Subcutaneous abdominal adipose tissue (tissue), 5 donors: ENCODE results near the gene KCNMA1.
"Not testable (repeated sequence)": the region's sequence is repeated elsewhere in the genome, so short reads cannot be mapped to it uniquely, and the experiment has no call there.

ENCODE experiments used
- H3K27ac ChIP-seq: one replicate; pipeline ENCODE4 v1.7.0; 2013; ENCODE audit warnings: low read depth, mild to moderate bottlenecking, inconsistent platforms, low read length, moderate library complexity
- H3K27me3 ChIP-seq, 5 donors: one replicate each; pipeline ENCODE4 v1.7.0; 2013; ENCODE audit warnings: low read length in 5 of 5, inconsistent platforms in 1 of 5; ENCODE audit not compliant: control insufficient read depth in 5 of 5, insufficient read depth in 4 of 5
- H3K36me3 ChIP-seq, 5 donors: one replicate each; pipeline ENCODE4 v1.7.0; 2013; ENCODE audit warnings: low read length in 5 of 5; ENCODE audit not compliant: control insufficient read depth in 5 of 5, insufficient read depth in 5 of 5
- H3K4me1 ChIP-seq, 5 donors: one replicate each; pipeline ENCODE4 v1.7.0; 2013; ENCODE audit warnings: low read length in 5 of 5, mild to moderate bottlenecking in 3 of 5, moderate library complexity in 1 of 5; ENCODE audit not compliant: control insufficient read depth in 5 of 5, insufficient read depth in 5 of 5
- H3K4me3 ChIP-seq, 5 donors: one replicate each; pipeline ENCODE4 v1.7.0; 2013; ENCODE audit warnings: low read length in 5 of 5, low read depth in 1 of 5
- H3K9ac ChIP-seq, 5 donors: one replicate each; pipeline ENCODE4 v1.7.0; 2013; ENCODE audit warnings: low read length in 5 of 5, mild to moderate bottlenecking in 4 of 5, moderate library complexity in 3 of 5
- H3K9me3 ChIP-seq, 5 donors: one replicate each; pipeline ENCODE4 v1.7.0; 2013; ENCODE audit warnings: low read length in 5 of 5; ENCODE audit not compliant: control insufficient read depth in 5 of 5
- donor health status: healthy.
- donor health status: healthy.
- donor health status: healthy.
- donor health status: healthy.
- donor health status: healthy.

The KCNMA1 gene

DNA sequence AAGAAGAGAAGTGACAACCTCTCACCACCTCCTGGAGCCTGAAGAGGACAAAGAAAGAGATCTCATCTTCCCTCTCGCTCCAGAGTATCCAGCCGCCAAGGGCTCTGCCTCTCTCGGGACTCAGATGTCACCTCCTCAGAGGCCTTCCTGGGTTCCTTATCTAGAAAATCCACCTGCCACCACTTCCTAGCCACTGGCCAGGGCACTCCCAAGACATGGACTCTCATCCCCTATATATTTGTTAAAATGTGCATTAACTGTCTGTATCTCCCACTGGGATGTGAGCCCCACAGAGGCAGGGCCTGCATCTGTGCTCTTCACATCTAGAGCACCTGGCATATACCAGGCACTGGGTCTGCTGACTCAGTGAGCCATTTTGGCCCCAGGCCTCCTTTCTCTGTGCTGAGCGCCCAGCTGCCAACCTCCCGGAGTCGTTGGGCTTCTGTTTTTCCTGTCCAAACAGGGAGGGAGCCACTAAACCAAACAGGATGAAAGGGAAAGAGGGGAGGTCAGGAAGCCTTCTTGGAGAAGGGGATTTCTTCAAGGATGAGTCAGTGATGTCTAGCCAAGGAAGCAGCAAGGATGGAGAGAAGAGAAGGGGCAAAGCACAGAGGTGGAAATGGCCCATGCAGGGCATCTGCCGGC is 58.9 kb downstream of the KCNMA1 start:
- Histone ChIP-seq H3K27me3 (no peaks in the 10 kb centered on the region), H3K9me3 (no peaks in the 10 kb centered on the region), H3K4me1 (no peaks in the 10 kb centered on the region), H3K4me3 (no peak overlapping the region), H3K9ac (no peak overlapping the region), H3K36me3 (no peaks in the 10 kb centered on the region), H3K27ac (no peak overlapping the region)

DNA sequence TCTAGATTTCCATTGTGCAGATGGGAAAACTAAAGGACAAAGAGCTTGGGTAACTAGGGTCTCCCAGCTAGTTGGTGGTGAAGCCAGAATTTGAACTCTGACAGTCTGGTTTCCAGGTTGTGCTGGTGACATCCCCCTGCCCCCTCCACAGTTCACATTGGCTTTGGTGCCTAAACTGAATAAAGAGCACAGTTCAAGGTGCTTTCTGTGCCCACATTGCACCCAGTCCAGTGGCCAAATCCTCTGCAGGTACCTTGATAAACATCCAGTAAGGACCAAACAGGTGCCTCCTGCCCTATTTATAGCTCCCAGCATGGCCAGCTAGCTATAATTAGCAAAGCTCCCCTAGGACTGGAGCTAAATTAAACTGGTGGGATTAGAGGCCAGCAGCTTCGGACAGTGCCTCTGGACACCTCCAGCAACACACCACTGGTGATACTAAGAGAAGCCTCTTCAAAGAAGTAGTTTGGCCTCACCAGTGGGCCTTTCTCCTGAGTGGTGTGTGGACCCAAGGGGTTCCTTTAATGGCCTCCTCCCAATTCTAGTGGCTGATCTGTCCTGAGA is 59.9 kb downstream of the KCNMA1 start:
- Histone ChIP-seq H3K4me3 (no peak overlapping the region), H3K27ac (no peak overlapping the region), H3K27me3 (no peaks in the 10 kb centered on the region), H3K9ac (no peak overlapping the region), H3K4me1 (no peaks in the 10 kb centered on the region), H3K36me3 (no peaks in the 10 kb centered on the region), H3K9me3 (no peaks in the 10 kb centered on the region)

DNA sequence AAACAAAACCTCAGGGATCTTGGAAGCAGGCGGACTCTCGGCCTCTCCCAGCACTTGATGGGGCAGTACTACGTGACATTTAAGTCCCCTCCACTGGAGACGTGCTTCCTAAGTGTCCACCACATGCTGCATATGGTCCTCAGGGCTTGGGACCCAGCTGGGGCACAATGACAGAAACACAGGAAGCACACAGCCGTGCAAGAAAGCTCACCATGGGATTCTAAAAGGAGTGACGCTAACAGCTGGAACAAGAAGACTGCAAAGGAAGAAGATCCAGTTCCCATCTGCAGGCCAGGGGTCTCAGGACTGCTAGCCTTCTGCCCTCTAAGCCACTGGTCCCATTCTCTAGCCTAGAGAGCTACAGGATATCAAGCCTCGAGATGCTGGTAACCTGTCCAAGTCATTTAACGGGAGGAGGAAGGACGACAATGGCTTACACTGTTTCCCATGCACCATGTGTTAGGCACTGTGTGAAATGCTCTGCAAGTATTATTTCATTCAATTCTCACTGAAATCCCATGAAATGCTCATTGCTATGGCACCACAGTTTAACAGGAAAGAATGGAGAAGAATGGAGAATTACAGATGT is 61.1 kb downstream of the KCNMA1 start:
- Histone ChIP-seq H3K27ac (no peak overlapping the region), H3K27me3 (no peaks in the 10 kb centered on the region), H3K4me1 (no peaks in the 10 kb centered on the region), H3K9ac (no peak overlapping the region), H3K4me3 (no peak overlapping the region), H3K36me3 (no peaks in the 10 kb centered on the region), H3K9me3 (no peaks in the 10 kb centered on the region)

DNA sequence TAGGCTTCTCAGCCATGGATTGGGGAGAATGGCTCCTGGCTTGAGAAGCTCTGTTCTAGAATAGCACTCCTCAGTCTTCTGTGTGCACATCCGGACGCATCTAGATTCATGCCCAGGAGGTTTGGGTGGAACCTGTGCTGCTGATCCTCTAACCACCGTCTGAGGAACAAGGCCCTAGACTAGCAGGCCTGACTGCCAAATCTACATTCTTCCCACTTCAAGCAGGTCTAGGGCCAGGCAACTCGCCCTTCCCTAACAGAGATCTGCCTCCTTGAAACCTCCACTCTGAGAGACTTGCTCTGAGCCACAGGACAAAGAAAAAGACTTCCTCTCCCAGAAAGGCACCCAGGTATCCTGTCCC is 61.6 kb downstream of the KCNMA1 start:
- no peaks in the 10 kb centered on the region for H3K9me3 ChIP-seq
- no peaks in the 10 kb centered on the region for H3K27me3 ChIP-seq
- no peak overlapping the region for H3K4me3 ChIP-seq
- H3K27ac ChIP-seq, result no peak overlapping the region
- H3K36me3 ChIP-seq, result no peaks in the 10 kb centered on the region
- H3K4me1 ChIP-seq, result no peaks in the 10 kb centered on the region
- no peak overlapping the region for H3K9ac ChIP-seq

DNA sequence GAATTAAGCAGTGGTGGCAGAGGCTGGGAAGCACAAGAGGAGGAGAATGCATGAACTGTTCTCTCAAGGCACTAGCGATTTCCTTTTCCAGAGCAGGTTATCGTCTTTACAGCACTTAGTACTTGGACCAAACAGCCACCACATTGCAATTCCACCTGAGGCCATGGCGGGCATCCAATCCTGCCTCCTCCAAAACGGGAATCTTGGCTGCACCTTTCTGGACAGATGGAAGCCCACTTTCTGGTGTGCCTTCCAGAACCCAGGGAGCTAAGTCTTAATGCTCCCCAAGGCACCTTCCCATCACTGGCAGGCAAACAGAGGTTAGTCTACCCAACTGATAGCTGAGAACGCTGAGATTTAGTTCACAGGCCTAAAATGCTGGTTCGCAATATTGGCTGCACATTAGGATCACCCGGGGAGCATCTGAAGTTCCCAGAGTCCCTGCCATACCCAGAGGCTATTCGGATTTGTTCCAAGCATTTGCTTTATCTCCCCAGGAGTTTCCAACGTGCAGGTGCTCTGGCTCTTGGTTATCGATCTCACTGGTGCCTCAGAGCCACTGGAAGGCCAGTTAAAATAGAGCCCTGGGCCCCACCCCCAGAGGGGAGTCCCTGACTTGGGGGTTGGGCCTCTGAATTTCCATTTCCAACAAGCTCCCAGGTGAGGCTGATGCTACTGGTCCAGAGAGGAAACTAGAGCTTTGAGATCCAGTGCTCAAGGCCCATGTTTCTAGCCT is 62.2 kb downstream of the KCNMA1 start:
- Histone ChIP-seq H3K4me1 (no peaks in the 10 kb centered on the region), H3K9ac (no peak overlapping the region), H3K27me3 (no peaks in the 10 kb centered on the region), H3K4me3 (no peak overlapping the region), H3K9me3 (no peaks in the 10 kb centered on the region), H3K27ac (no peak overlapping the region), H3K36me3 (no peaks in the 10 kb centered on the region)

DNA sequence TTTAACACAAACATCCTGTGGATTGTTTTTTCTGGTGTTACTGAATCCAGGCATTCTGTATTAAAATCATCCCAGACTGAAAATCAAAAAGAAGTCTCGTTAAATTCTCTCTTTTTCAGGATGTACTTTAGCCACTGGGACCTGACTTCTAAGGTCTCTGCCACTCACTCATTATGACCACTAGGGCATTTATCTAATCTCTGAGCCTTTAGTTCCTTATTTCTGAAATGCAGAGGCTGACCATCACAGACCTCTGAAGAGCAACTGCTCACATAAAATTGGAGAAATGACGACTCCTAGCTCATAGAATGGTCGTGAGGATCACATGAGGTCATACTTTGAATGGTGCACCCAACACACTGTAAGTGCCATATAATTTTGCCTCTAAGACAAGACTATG is 63.2 kb downstream of the KCNMA1 start:
- Histone ChIP-seq H3K27ac (no peak overlapping the region), H3K27me3 (no peaks in the 10 kb centered on the region), H3K9ac (no peak overlapping the region), H3K4me3 (no peak overlapping the region), H3K9me3 (no peaks in the 10 kb centered on the region), H3K36me3 (no peaks in the 10 kb centered on the region), H3K4me1 (no peaks in the 10 kb centered on the region)

DNA sequence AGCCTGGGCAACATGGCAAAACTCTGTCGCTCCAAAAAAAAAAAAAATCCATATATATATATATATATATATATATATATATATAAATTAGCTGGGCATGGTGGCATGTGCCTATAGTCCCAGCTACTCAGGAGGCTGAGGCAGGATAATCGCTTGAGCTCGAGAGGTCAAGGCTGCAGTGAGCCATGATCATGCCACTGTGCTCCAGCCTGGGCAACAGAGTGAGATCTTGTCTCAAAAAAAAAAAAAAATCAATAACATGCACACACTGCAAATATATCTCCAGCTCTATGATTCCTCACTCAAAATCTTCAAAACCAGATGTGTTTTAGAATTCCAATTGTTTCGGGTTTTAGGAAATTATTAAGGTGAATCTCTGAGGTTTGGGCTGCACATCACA is 65.1 kb downstream of the KCNMA1 start:
- not testable (repeated sequence) for H3K4me1 ChIP-seq, H3K9me3 ChIP-seq, H3K36me3 ChIP-seq, H3K9ac ChIP-seq, H3K4me3 ChIP-seq, H3K27me3 ChIP-seq, H3K27ac ChIP-seq

DNA sequence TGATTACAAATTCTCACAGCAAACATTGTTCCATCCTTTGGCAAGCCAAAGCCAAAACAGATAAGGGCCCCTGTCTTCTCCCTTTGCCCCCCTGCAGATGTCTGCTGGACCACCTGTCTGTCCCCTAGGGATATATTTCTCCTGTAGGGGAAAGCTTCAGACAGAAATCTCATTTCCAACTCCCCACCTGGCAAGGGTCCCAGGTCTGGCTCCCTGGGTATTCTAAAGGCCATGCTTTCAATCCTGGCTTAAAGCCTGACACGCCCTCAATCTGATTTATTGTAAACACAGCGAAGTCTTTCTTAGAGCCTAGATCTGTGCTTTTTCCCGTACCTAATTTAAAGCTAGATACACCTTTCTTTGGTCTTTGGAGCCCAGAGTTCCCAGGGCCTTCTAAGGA is 66.1 kb downstream of the KCNMA1 start:
- peaks cover 0 to 2% (median under 1%) of the 10 kb centered on the region in 5 donors for H3K27me3 ChIP-seq
- H3K36me3 ChIP-seq, result no peaks in the 10 kb centered on the region
- H3K4me3 ChIP-seq, result no peak overlapping the region
- H3K9me3 ChIP-seq, result no peaks in the 10 kb centered on the region
- peaks cover 0 to 5% (median 0%) of the 10 kb centered on the region in 5 donors for H3K4me1 ChIP-seq
- H3K9ac ChIP-seq, result no peak overlapping the region
- no peak overlapping the region for H3K27ac ChIP-seq

DNA sequence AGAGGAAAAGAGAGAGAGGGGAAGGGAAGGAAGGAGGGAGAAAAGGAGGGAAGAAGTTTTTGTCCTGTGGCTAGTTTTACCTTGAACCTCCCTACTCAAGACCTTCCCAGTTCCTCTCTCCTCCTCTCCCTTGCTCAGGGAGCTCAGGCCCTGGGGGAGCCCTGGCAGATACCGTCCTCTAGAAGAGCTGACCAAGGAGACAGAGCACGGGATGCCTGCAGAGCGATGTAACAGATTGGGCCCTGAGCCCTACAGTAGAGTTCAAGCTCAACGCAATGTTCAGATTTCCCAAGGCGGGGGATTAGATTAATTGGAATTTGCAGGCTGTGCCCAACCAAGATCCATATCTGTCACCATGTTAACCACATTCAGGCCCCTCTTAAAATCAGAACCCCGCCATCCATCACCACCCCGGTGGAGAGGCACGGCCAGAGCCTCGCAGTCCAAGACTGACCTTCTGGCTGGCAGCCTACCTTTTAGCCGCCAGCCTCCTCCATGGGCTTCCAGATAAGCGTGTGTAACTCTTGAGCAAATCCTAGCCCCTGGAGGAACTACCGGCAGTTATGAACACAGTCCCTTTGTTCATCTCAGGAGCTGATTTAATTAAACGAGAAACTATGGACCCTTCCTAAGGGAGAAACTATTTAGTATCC is 70.6 kb downstream of the KCNMA1 start:
- H3K36me3 ChIP-seq, result no peaks in the 10 kb centered on the region
- peaks cover 0 to 5% (median 0%) of the 10 kb centered on the region in 5 donors for H3K4me1 ChIP-seq
- H3K9me3 ChIP-seq, result no peaks in the 10 kb centered on the region
- H3K4me3 ChIP-seq, result no peak overlapping the region
- no peak overlapping the region for H3K9ac ChIP-seq
- peaks cover 7 to 13% (median 8%) of the 10 kb centered on the region in 5 donors for H3K27me3 ChIP-seq
- no peak overlapping the region for H3K27ac ChIP-seq

DNA sequence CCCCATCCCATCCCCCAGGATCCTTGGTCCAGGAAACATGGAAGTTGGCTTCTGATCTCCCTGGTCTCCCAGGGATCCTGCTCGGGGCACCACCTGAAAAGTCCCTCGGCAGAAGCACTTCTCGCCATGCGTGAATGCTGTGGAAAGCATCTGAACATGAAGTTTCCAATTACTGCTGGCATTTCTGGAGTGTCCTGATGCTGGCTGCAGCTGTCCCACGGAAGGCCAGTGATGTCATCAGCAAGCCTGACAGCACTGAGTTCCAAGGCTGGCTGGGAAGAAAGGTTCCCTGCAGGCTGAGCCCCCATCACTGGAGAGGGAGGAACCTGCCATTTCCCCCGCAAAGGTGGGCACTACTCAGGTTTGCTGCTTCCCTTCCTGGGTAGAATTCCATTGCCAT is 71.4 kb downstream of the KCNMA1 start:
- Histone ChIP-seq H3K27ac (no peak overlapping the region), H3K4me1 (peaks cover 0 to 5% (median 0%) of the 10 kb centered on the region in 5 donors), H3K36me3 (no peaks in the 10 kb centered on the region), H3K9ac (no peak overlapping the region), H3K27me3 (peaks cover 7 to 13% (median 8%) of the 10 kb centered on the region in 5 donors), H3K4me3 (no peak overlapping the region), H3K9me3 (no peaks in the 10 kb centered on the region)
